WTC11 (cell line): ENCODE data around the gene MGAT3. TPM values are rescaled to one million over a fixed set of nuclear protein-coding genes. Genes with fewer than 3 reads are reported as not detected.

Experiments used
- ATAC-seq: fragments of 200-7000 bp; cut with Tn5 transposase; 2 replicates; pipeline ENCODE4 v1.10.0; 2021; ENCODE audit warnings: mild to moderate bottlenecking, moderate library complexity
- CTCF ChIA-PET: fragments of 300-600 bp; sonication (Branson Sonifier 250); formaldehyde crosslinking; loops from one replicate; lab custom pipeline; 2021; ENCODE audit warnings: antibody characterized with exemption; lab: Charles Lee
- POLR2A ChIA-PET: fragments of 350-600 bp; sonication (Branson Sonifier 250); formaldehyde crosslinking; loops from one replicate; lab custom pipeline; 2021; ENCODE audit warnings: antibody characterized with exemption; lab: Charles Lee
- DNase-seq: peaks from one replicate; pipeline ENCODE4 v3.0.0; 2021; ENCODE audit warnings: low spot score
- H3K27ac Mint-ChIP-seq: 2 replicates; pipeline ENCODE4 v1.8.0; 2021; ENCODE audit warnings: mixed read lengths
- H3K27me3 Mint-ChIP-seq: 2 replicates; pipeline ENCODE4 v1.8.0; 2021; ENCODE audit warnings: low read depth, mild to moderate bottlenecking, moderate library complexity, mixed read lengths
- H3K36me3 Mint-ChIP-seq: 2 replicates; pipeline ENCODE4 v1.8.0; 2021; ENCODE audit warnings: mixed read lengths
- H3K4me1 Mint-ChIP-seq: 2 replicates; pipeline ENCODE4 v1.8.0; 2022; ENCODE audit warnings: mixed read lengths
- H3K4me3 Mint-ChIP-seq: 2 replicates; pipeline ENCODE4 v1.8.0; 2021; ENCODE audit warnings: mild to moderate bottlenecking, moderate library complexity, mixed read lengths
- H3K9me3 Mint-ChIP-seq: 2 replicates; pipeline ENCODE4 v1.8.0; 2021; ENCODE audit warnings: mixed read lengths
- ATF6 ChIP-seq: sonication (generic); formaldehyde crosslinking; IDR thresholded peaks from 2 replicates; pipeline ENCODE4 v1.8.1; 2023; ENCODE audit warnings: mild to moderate bottlenecking, missing genetic modification reagents
- E2F5 ChIP-seq: sonication (generic); formaldehyde crosslinking; IDR thresholded peaks from 2 replicates; pipeline ENCODE4 v1.8.1; 2022; ENCODE audit warnings: mild to moderate bottlenecking, moderate library complexity, missing genetic modification reagents
- EMX1 ChIP-seq: fragments of 250-450 bp; sonication (Bioruptor Pico); IDR thresholded peaks from 2 replicates; pipeline ENCODE4 v1.8.0; 2021; ENCODE audit warnings: mild to moderate bottlenecking
- ETV6 ChIP-seq: sonication (generic); formaldehyde crosslinking; IDR thresholded peaks from 2 replicates; pipeline ENCODE4 v1.8.1; 2022; ENCODE audit warnings: mild to moderate bottlenecking, missing genetic modification reagents
- FOXP1 ChIP-seq: sonication (generic); formaldehyde crosslinking; IDR thresholded peaks from 2 replicates; pipeline ENCODE4 v1.8.0; 2022; ENCODE audit warnings: missing genetic modification reagents, mild to moderate bottlenecking, moderate library complexity, borderline replicate concordance
- GRHL2 ChIP-seq: fragments of 250-450 bp; sonication (Bioruptor Pico); IDR thresholded peaks from 2 replicates; pipeline ENCODE4 v1.8.0; 2022; ENCODE audit warnings: mild to moderate bottlenecking, moderate library complexity; ENCODE audit not compliant: insufficient replicate concordance, severe bottlenecking
- JUN ChIP-seq: sonication (generic); formaldehyde crosslinking; IDR thresholded peaks from 2 replicates; pipeline ENCODE4 v1.8.0; 2023; ENCODE audit warnings: mild to moderate bottlenecking, missing genetic modification reagents
- NFATC4 ChIP-seq: fragments of 250-450 bp; sonication (Bioruptor Pico); IDR thresholded peaks from 2 replicates; pipeline ENCODE4 v1.9.0; 2021; ENCODE audit warnings: mild to moderate bottlenecking
- NFYB ChIP-seq: sonication (generic); formaldehyde crosslinking; conservative IDR thresholded peaks from 2 replicates; pipeline ENCODE4 v1.8.0; 2022; ENCODE audit warnings: low read depth, missing genetic modification reagents
- NR2C2 ChIP-seq: sonication (generic); formaldehyde crosslinking; IDR thresholded peaks from 2 replicates; pipeline ENCODE4 v1.8.0; 2022; ENCODE audit warnings: mild to moderate bottlenecking, missing genetic modification reagents
- NR3C1 ChIP-seq: sonication (generic); formaldehyde crosslinking; conservative IDR thresholded peaks from 2 replicates; pipeline ENCODE4 v1.8.1; 2023; ENCODE audit warnings: low read depth, mild to moderate bottlenecking, missing genetic modification reagents
- OVOL2 ChIP-seq: fragments of 250-450 bp; sonication (Bioruptor Pico); IDR thresholded peaks from 2 replicates; pipeline ENCODE4 v1.9.0; 2021; ENCODE audit warnings: mild to moderate bottlenecking, borderline replicate concordance
- SOX15 ChIP-seq: fragments of 250-450 bp; sonication (Bioruptor Pico); IDR thresholded peaks from 2 replicates; pipeline ENCODE4 v1.9.0; 2021; ENCODE audit warnings: mild to moderate bottlenecking
- TEAD4 ChIP-seq: sonication (generic); formaldehyde crosslinking; IDR thresholded peaks from 2 replicates; pipeline ENCODE4 v1.8.0; 2022; ENCODE audit warnings: mild to moderate bottlenecking, missing genetic modification reagents
- TP53 ChIP-seq: sonication (generic); formaldehyde crosslinking; IDR thresholded peaks from 2 replicates; pipeline ENCODE4 v1.8.1; 2023; ENCODE audit warnings: mild to moderate bottlenecking, missing genetic modification reagents
- USF2 ChIP-seq: sonication (generic); formaldehyde crosslinking; IDR thresholded peaks from 2 replicates; pipeline ENCODE4 v1.8.1; 2023; ENCODE audit warnings: mild to moderate bottlenecking, missing genetic modification reagents, moderate library complexity
- ZNF121 ChIP-seq: sonication (generic); formaldehyde crosslinking; IDR thresholded peaks from 2 replicates; pipeline ENCODE4 v1.8.0; 2023; ENCODE audit warnings: missing genetic modification reagents
- ZNF232 ChIP-seq: sonication (generic); formaldehyde crosslinking; IDR thresholded peaks from 2 replicates; pipeline ENCODE4 v1.8.0; 2022; ENCODE audit warnings: mild to moderate bottlenecking, missing genetic modification reagents
- ZSCAN18 ChIP-seq: fragments of 250-450 bp; sonication (Bioruptor Pico); IDR thresholded peaks from 2 replicates; pipeline ENCODE4 v2.1.2; 2022; ENCODE audit warnings: mild to moderate bottlenecking, moderate library complexity
- total RNA-seq: library from RNA; stranded (reverse); gene quantifications from 3 replicates; pipeline ENCODE4 v1.2.3, GENCODE V29; 2021

The MGAT3 gene
- total RNA-seq, 1 experiment from 2014 or later, result 11.4 TPM

- no peaks in the 10 kb centered on the region for H3K4me1 Mint-ChIP-seq
- POLR2A ChIA-PET, result interaction anchor here (0.7 kb wide), 1 partner anchor 1393 kb away, joined by 4 read pairs; no protein-coding TSS in a partner anchor
- no peak overlapping the region for H3K4me3 Mint-ChIP-seq
- H3K27me3 Mint-ChIP-seq, result no peaks in the 10 kb centered on the region; the same call in 1 of the 2 replicates
- H3K36me3 Mint-ChIP-seq, result no peaks in the 10 kb centered on the region
- TF ChIP-seq ATF6 (CRISPR knock-in tag) (no peak), FOXP1 (no peak), ZSCAN18 (no peak), NFATC4 (no peak), NR3C1 (no peak), TEAD4 (CRISPR knock-in tag) (no peak), SOX15 (CRISPR knock-in tag) (no peak), ETV6 (CRISPR knock-in tag) (no peak), USF2 (no peak), GRHL2 (no peak), OVOL2 (CRISPR knock-in tag) (no peak), NR2C2 (no peak), ZNF232 (CRISPR knock-in tag) (no peak), TP53 (CRISPR knock-in tag) (no peak), E2F5 (CRISPR knock-in tag) (no peak), JUN (CRISPR knock-in tag) (no peak)
- CTCF ChIA-PET, result interaction anchor here (1.2 to 1.6 kb wide), 3 partner anchors 9 to 15 kb away, joined by 3 to 5 read pairs (median 4); no protein-coding TSS in a partner anchor
- no peak for ATAC-seq
- no peak overlapping the region for H3K27ac Mint-ChIP-seq
- H3K9me3 Mint-ChIP-seq, result no peaks in the 10 kb centered on the region
- no peak for DNase-seq
These were observed 24.8 kb downstream of the MGAT3 start for GRCh38 chr22:39481595-39481994.

GRCh38 chr22:39482768-39483167 is 26.0 kb downstream of the MGAT3 start:
- no peak for ATAC-seq
- no peak overlapping the region for H3K27ac Mint-ChIP-seq
- CTCF ChIA-PET, result interaction anchor here (1.4 to 1.9 kb wide), 5 partner anchors 11 to 46 kb away, joined by 4 to 6 read pairs (median 5); partner anchors contain the start of gene MIEF1

GRCh38 chr22:39486951-39487825 is 30.4 kb downstream of the MGAT3 start:
- ChIA-PET POLR2A (interaction anchor here (1.1 to 1.2 kb wide), 2 partner anchors 15 to 41 kb away, joined by 3 read pairs; partner anchors contain the start of gene MIEF1), CTCF (interaction anchor here (1.1 to 2.0 kb wide), 3 partner anchors 9 to 42 kb away, joined by 4 to 7 read pairs (median 4); no protein-coding TSS in a partner anchor)
- Mint-ChIP-seq H3K4me3 (no peak overlapping the region), H3K27me3 (no peaks in the 10 kb centered on the region; the same call in 1 of the 2 replicates), H3K9me3 (no peaks in the 10 kb centered on the region), H3K27ac (no peak overlapping the region), H3K4me1 (peaks cover 8% of the 10 kb centered on the region), H3K36me3 (no peaks in the 10 kb centered on the region)
- ATAC-seq, result no peak
- TF ChIP-seq ZNF121 (CRISPR knock-in tag) (no peak), NFYB (CRISPR knock-in tag) (no peak)
- no peak for DNase-seq

More at GRCh38 chr22:39482768-39483167, 26.0 kb downstream of the MGAT3 start:
- no peaks in the 10 kb centered on the region; the same call in 1 of the 2 replicates for H3K27me3 Mint-ChIP-seq
- H3K4me3 Mint-ChIP-seq, result no peak overlapping the region
- H3K9me3 Mint-ChIP-seq, result no peaks in the 10 kb centered on the region
- H3K36me3 Mint-ChIP-seq, result no peaks in the 10 kb centered on the region
- TF ChIP-seq EMX1 (CRISPR knock-in tag), result no peak
- POLR2A ChIA-PET, result interaction anchor here (0.6 kb wide), 1 partner anchor 58 kb away, joined by 3 read pairs; no protein-coding TSS in a partner anchor
- H3K4me1 Mint-ChIP-seq, result no peaks in the 10 kb centered on the region
- DNase-seq, result no peak
